Measurements from ENCODE around the gene ATG14.

- TF ChIP-seq POLR2A (IDR thresholded peaks at IDR 0.05) = no peak
- TF ChIP-seq CTCF (IDR thresholded peaks at IDR 0.05) = no peak
These were observed 59.4 kb downstream of the ATG14 start for GRCh38 chr14:55352201-55352600.

Measured in transverse colon (tissue), 3 donors.